ENCODE results near the gene NEIL1.
"Not testable (repeated sequence)": the region's sequence is repeated elsewhere in the genome, so short reads cannot be mapped to it uniquely, and the experiment has no call there.

Gene NEIL1

GRCh38 chr15:75346796-75347221, at the start of gene NEIL1:
TSS of gene NEIL1 (plus strand) at chr15:75347039. CDS start at chr15:75348906, 1,867 bp downstream.
- DNase-seq: no peak

- DNase-seq: not testable (repeated sequence)
These were observed 48.1 kb upstream of the NEIL1 start for GRCh38 chr15:75298541-75299310.

DNA sequence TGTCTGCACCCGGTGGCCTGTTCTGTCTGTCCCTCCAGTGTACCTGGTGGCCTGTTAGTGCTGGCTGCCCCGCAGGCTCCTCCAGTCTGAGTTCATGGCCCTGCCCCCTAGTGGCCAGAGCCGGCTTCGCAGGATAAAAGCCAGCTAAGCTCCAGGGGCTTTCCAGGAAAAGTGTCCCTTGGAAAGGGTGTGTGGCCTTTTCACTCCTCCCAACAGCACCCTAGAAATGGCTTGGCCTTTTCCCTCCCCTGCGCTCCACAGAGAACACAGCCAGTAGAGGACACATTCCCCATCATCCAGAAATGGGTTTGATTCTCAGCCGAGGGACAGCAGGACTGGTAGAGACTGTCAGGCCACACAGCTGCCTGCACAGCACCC, 47.5 kb upstream of the NEIL1 start:
- DNase-seq: peak; percentile 57

GRCh38 chr15:75300026-75300425, 46.8 kb upstream of the NEIL1 start:
- DNase-seq: not testable (repeated sequence)

DNA sequence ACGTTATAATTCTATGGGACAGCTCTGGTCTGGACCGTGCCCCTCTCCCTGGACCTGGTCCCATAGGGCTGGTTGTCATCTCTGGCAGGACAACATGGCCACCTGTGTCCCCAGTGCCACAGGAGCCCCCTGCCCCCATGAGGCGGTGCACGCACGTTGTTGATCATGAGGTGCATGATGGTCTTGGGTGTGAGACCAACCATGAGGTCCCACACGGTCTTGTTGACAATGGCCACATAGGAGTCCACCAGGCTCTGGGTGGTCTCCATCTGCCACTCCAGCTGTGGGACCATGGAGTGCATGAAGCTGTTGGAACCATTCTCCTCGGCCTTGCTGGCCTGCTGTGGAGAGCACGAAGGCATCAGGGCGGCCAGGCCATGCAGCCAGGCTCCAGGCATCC, 44.5 kb upstream of the NEIL1 start:
- DNase-seq: no peak

- DNase-seq: not testable (repeated sequence)
These were observed 44.1 kb upstream of the NEIL1 start for GRCh38 chr15:75302753-75303152.

- DNase-seq: no peak
These were observed 40.7 kb upstream of the NEIL1 start for GRCh38 chr15:75306188-75306587.

GRCh38 chr15:75307778-75308390, 39.0 kb upstream of the NEIL1 start:
- peak; percentile 18 for DNase-seq

DNA sequence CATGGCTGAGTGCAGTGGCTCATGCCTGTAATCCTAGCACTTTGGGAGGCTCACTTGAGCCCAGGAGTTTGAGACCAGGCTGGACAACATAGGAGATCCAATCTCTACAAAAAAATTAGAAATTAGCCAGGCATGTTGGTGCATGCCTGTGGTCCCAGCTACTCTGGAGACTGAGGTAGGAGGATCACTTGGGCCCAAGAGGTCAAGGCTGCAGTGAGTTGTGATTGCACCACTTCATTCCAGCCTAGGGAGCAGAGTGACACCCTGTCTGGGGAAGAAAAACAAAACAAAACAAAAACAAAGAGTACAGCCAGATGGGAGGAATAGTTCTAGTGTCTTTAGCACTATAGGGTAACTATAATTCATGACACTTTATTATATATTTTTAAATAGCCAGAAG, 37.1 kb upstream of the NEIL1 start:
- no peak for DNase-seq

DNA sequence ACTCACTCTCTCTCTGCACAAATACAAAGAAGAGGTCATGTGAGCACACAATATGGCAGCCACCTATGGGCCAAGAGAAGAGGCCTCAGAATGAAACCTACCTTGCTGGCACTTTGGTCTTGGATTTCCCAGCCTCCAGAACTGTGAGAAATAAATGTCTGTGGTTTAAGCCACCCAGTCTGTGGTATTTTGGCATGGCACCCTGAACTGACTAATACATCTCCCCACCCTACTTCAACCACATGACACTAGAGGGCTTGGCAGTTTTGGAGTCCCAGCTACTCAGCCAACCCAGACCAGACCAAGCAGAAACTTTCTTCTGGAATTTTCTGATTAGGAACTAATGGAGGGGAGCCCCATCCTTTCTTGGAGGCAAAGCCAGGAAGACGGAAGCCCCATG, 34.3 kb upstream of the NEIL1 start:
- DNase-seq: peak; percentile 50

DNA sequence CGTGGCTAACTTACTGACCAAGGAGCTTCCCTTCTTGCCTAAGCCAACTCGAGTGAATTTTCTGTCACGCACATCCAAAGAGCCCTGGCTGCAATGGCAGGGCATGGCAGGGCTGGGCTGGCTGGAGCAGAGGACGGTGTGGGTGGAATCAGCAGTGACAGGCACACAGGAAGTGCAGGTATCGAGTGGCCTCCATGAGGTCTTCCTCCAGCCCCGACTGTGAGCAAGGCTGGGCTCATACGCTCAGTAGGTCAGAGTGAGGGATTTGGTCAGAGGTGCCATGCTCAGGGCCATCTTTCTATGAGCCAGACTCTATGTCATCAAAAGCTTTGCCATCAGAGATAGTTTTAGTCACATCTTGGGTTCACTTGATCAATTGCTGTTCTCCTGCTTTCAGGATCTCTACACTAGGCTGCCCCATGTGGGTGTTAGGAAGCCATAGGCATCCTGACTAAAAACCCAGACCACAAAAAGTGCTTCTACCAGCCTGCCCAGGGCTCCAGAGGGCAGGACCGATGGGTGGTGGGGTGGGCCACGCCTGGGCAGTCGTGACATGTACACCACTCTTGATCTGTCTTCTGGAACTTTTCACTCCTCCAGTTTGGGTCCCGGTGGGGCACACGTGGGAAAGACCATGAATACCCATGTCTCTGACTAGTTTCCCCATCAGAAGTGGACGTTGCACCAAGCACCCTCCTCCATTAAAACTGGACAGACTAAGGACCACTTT, 33.6 kb upstream of the NEIL1 start:
- no peak for DNase-seq

- no peak for DNase-seq
These were observed 32.1 kb upstream of the NEIL1 start for GRCh38 chr15:75314552-75315290.

GRCh38 chr15:75319231-75319897, 27.5 kb upstream of the NEIL1 start:
- DNase-seq: not testable (repeated sequence)

DNA sequence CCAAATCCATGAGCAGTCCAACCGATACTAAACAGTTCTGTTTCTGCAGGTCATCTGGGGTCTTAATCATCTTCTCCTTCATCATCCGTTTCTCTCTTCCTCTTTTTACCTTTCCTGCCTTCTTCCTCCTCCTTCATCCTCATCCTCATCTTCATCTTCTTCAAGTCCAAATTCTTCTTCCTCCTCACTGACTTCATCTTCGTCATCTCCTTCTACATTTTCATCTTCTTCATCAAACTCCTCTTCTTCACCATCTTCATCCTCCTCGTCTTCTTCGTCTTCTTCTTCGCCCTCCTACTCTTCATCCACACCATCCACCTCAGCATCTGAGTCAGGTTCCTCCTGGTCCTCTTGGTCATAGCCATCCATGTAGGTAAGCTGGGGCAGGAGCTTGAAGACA, 25.1 kb upstream of the NEIL1 start:
- DNase-seq: no peak

DNA sequence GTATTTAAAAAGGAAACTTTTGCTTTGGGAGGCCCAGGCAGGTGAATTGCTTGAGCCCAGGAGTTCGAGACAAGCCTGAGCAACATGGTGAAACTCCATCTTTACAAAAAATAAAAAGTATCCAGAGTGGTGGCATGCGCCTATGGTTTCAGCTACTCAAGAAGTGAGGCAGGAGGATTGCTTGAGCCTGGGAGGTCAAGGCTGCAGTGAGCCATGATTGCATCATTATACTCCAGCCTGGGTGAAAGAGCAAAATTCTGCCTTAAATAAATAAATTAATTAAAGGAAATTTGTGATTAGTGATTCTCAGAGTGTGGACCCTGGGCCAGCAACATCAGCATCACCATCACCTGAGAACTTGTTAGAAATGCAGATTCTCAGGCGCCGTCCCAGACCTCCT, 20.9 kb upstream of the NEIL1 start:
- DNase-seq: no peak

DNA sequence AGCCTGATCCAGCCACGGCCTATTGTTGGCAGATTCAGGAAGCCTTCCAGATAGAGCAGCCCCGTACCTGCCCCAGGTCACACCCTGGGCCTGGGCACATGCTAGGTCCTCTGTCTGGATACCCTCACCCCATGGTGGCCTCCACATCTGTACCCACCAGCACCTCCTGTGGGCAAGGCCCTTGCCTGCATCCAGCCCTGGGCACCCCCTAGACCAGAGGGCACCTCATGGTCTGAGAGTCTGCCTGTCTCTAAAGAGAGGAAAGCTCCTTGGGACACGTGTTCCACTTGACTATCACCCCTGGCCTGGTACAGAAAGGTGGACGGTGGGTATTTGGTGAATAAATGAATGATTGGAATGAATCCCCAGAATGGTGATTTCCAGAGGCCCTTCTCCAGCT, 19.8 kb upstream of the NEIL1 start:
- no peak for DNase-seq

GRCh38 chr15:75327491-75327890, 19.3 kb upstream of the NEIL1 start:
- no peak for DNase-seq

DNA sequence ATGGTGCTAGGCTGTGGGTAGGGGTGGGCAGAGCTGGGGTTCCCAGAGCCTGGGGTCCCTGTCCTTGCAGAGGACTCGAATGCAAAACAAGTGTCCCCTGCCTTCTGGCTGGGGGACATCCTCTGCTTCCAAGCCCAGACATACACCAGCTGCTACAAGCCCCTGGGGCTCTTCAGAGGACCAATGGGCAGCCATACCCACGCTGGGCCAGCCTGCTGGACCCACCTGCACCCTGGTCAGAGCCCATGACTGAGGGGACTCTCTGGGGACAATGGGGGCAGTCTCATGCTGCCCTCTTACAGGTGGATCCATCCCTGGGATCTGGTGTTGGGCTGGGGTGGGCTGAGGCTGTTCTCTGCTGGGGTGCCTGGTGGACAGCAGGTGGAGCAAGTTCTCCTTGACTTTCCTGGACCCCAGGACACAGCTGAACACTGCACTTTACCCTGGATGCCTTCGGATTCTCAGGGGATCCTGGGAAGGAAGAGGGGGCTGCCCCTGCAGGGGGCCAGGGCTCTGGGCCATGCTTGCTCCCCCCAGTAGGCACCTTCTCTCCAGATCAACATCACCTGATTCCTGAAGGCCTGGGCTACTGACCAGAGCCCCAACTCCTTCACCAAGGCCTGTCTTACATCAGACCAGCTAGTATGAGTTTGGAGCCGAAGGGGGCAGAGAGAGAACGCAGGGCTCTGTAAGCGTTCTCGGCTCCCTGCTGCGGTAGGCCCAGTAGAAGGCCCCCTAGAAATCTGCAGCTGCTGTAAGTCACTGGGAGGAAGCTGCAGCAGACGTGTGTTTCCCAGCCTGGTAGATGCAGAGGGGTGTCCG, 18.1 kb upstream of the NEIL1 start:
- no peak for DNase-seq

GRCh38 chr15:75329571-75329970, 17.3 kb upstream of the NEIL1 start:
- no peak for DNase-seq

- not testable (repeated sequence) for DNase-seq
These were observed 14.7 kb upstream of the NEIL1 start for GRCh38 chr15:75332093-75332492.

GRCh38 chr15:75333654-75334419, 13.0 kb upstream of the NEIL1 start:
- not testable (repeated sequence) for DNase-seq
